SK-N-SH treated with all-trans-retinoic acid at 6 μM for 48 hours (cell line): ENCODE results near the gene ZBTB42.

Experiments used
- ATAC-seq: fragments of 200-7000 bp; cut with Tn5 transposase; 3 replicates; pipeline ENCODE4 v1.9.1; 2020; ENCODE audit warnings: mild to moderate bottlenecking, moderate library complexity
- ARNTL ChIP-seq: fragments of 450-650 bp; formaldehyde crosslinking; IDR thresholded peaks from 2 replicates; pipeline ENCODE4 v1.5.0; 2020; ENCODE audit warnings: low read depth, mild to moderate bottlenecking, moderate library complexity, borderline replicate concordance
- BACH2 ChIP-seq: fragments of 250-450 bp; sonication (Bioruptor Pico); IDR thresholded peaks from 2 replicates; pipeline ENCODE4 v1.9.0; 2021; ENCODE audit warnings: mild to moderate bottlenecking, borderline replicate concordance
- CREB5 ChIP-seq: fragments of 250-450 bp; sonication (Bioruptor Pico); IDR thresholded peaks from 2 replicates; pipeline ENCODE4 v1.5.1; 2020; ENCODE audit warnings: low read depth, mild to moderate bottlenecking, moderate library complexity
- CSDC2 ChIP-seq: fragments of 250-450 bp; sonication (Bioruptor Pico); IDR thresholded peaks from 2 replicates; pipeline ENCODE4 v1.5.0; 2020; ENCODE audit warnings: mild to moderate bottlenecking, moderate library complexity
- ESRRG ChIP-seq: fragments of 250-450 bp; sonication (Bioruptor Pico); IDR thresholded peaks from 2 replicates; pipeline ENCODE4 v1.6.1; 2021; ENCODE audit warnings: mild to moderate bottlenecking
- GLIS3 ChIP-seq: fragments of 250-450 bp; sonication (Bioruptor Pico); IDR thresholded peaks from 2 replicates; pipeline ENCODE4 v1.5.0; 2020; ENCODE audit warnings: mild to moderate bottlenecking, moderate library complexity
- ISL1 ChIP-seq: fragments of 250-450 bp; sonication (Bioruptor Pico); IDR thresholded peaks from 2 replicates; pipeline ENCODE4 v2.1.2; 2022; ENCODE audit warnings: mild to moderate bottlenecking, moderate library complexity
- OSR1 ChIP-seq: fragments of 250-450 bp; sonication (Bioruptor Pico); IDR thresholded peaks from 2 replicates; pipeline ENCODE4 v1.8.0; 2022; ENCODE audit warnings: moderate library complexity, mild to moderate bottlenecking, inconsistent platforms
- PATZ1 ChIP-seq: fragments of 250-450 bp; sonication (Bioruptor Pico); IDR thresholded peaks from 2 replicates; pipeline ENCODE4 v1.8.0; 2020; ENCODE audit warnings: mild to moderate bottlenecking, moderate library complexity, borderline replicate concordance
- PPARA ChIP-seq: fragments of 250-450 bp; sonication (Bioruptor Pico); IDR thresholded peaks from 2 replicates; pipeline ENCODE4 v1.5.0; 2020; ENCODE audit warnings: mild to moderate bottlenecking, borderline replicate concordance
- RARB ChIP-seq: fragments of 250-450 bp; sonication (Bioruptor Pico); IDR thresholded peaks from 2 replicates; pipeline ENCODE4 v1.8.0; 2021; ENCODE audit warnings: mild to moderate bottlenecking, moderate library complexity
- SNAI2 ChIP-seq: fragments of 250-450 bp; sonication (Bioruptor Pico); IDR thresholded peaks from 2 replicates; pipeline ENCODE4 v1.5.0; 2020; ENCODE audit warnings: mild to moderate bottlenecking, moderate library complexity
- TCF4 ChIP-seq: fragments of 250-450 bp; sonication (Bioruptor Pico); IDR thresholded peaks from 2 replicates; pipeline ENCODE4 v1.8.0; 2021; ENCODE audit warnings: mild to moderate bottlenecking, moderate library complexity, borderline replicate concordance
- TOX ChIP-seq: fragments of 250-450 bp; sonication (Bioruptor Pico); IDR thresholded peaks from 2 replicates; pipeline ENCODE4 v1.8.0; 2021; ENCODE audit warnings: mild to moderate bottlenecking, moderate library complexity, borderline replicate concordance
- TSHZ2 ChIP-seq: fragments of 250-450 bp; sonication (Bioruptor Pico); IDR thresholded peaks from 2 replicates; pipeline ENCODE4 v1.5.0; 2020; ENCODE audit warnings: mild to moderate bottlenecking, moderate library complexity
- ZC3H10 ChIP-seq: fragments of 250-450 bp; sonication (Bioruptor Pico); IDR thresholded peaks from 2 replicates; pipeline ENCODE4 v1.5.1; 2021; ENCODE audit warnings: mild to moderate bottlenecking, moderate library complexity
- ZFP3 ChIP-seq: fragments of 250-450 bp; sonication (Bioruptor Pico); IDR thresholded peaks from 2 replicates; pipeline ENCODE4 v1.5.0; 2020; ENCODE audit warnings: mild to moderate bottlenecking, moderate library complexity
- ZFP30 ChIP-seq: fragments of 450-650 bp; formaldehyde crosslinking; IDR thresholded peaks from 2 replicates; pipeline ENCODE4 v1.5.0; 2022; ENCODE audit warnings: mild to moderate bottlenecking, moderate library complexity
- ZNF565 ChIP-seq: fragments of 450-650 bp; formaldehyde crosslinking; conservative IDR thresholded peaks from 2 replicates; pipeline ENCODE4 v1.5.0; 2020; ENCODE audit warnings: low read depth, mild to moderate bottlenecking, moderate library complexity
- ZNF70 ChIP-seq: fragments of 450-650 bp; formaldehyde crosslinking; IDR thresholded peaks from 2 replicates; pipeline ENCODE4 v1.5.0; 2020; ENCODE audit warnings: mild to moderate bottlenecking, moderate library complexity
- ZNF8 ChIP-seq: fragments of 450-650 bp; formaldehyde crosslinking; IDR thresholded peaks from 2 replicates; pipeline ENCODE4 v1.5.0; 2020; ENCODE audit warnings: mild to moderate bottlenecking, moderate library complexity
- TF ChIP-seq, protein P1 (sequence below): fragments of 250-450 bp; sonication (Bioruptor Pico); IDR thresholded peaks from 2 replicates; pipeline ENCODE4 v1.8.0; 2021; ENCODE audit warnings: low read depth, mild to moderate bottlenecking, moderate library complexity, borderline replicate concordance

The ZBTB42 gene

DNA sequence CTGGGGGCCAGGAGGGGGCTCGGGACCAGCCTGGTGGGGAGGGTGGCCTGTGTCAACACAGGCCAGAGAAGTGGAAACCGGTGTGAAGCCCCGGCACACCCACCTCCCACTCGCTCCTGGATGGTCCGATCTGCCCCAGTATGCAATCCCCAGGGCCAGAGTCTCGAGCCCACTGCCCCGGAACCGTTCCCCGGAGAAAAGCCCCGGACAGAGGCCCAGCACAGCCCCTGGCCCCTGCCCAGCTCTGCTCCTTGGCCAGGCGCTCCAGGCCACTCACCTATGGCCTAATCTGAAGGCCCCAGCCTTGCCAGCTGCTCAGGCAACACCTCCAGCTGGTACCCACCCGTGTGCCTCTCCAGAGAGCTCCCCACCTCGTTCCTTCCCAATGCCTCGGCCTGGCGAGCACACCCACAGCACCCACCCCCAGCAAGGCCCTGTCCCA, 23.1 kb upstream of the ZBTB42 start:
- TF ChIP-seq ZC3H10 (no peak), CSDC2 (no peak), ESRRG (no peak), TOX (no peak), ARNTL (no peak)
- no peak for ATAC-seq

DNA sequence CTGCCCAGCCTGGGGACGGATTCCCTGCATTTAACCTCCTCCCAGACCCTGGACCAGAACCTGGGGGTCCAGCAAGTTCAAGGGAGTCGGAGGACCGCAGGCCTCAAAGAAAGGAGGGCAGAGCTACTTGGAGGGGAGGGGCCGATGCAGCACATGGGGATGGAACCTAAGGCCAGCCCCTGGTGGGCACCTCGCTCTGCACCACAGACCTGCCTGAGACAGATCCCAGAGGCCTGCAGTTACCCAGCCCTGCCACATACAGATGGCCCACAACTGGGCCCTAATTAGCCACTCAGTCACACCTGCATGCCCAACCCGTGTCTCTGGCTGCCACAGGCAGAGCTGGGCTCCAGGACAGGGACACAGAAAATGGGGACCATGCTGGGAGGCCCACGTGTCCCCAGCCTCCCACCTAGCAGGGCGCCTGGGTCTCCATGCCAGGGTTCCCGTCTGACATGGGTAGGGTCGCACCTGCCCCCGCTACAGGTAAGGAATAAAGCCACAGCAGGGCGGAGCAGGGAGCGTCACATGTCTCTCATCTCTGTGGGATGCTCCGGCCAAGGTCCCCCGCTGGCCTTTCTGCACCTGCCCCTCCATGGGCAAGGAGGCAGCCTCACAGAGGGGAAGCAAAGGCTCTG, 22.1 kb upstream of the ZBTB42 start:
- TF ChIP-seq PPARA (no peak), RARB (no peak), PATZ1 (CRISPR knock-in tag) (no peak), TCF4 (CRISPR knock-in tag) (no peak), GLIS3 (CRISPR knock-in tag) (no peak), OSR1 (CRISPR knock-in tag) (no peak), ISL1 (CRISPR knock-in tag) (no peak), ARNTL (no peak), ZNF565 (CRISPR knock-in tag) (no peak), ZC3H10 (no peak), ZFP3 (no peak), CREB5 (CRISPR knock-in tag) (no peak), TOX (no peak), ZNF8 (CRISPR knock-in tag) (no peak), ESRRG (no peak), ZFP30 (no peak), ZNF70 (CRISPR knock-in tag) (no peak), CSDC2 (no peak), BACH2 (CRISPR knock-in tag) (no peak)
- no peak for ATAC-seq

GRCh38 chr14:104779776-104780512, 21.0 kb upstream of the ZBTB42 start:
- ATAC-seq: no peak
- TF ChIP-seq ESRRG (no peak), CREB5 (CRISPR knock-in tag) (no peak), TOX (no peak), TSHZ2 (CRISPR knock-in tag) (no peak), ARNTL (no peak), RARB (no peak), ZNF70 (CRISPR knock-in tag) (no peak), SNAI2 (no peak), ZC3H10 (no peak), PPARA (no peak), ZFP3 (no peak), TCF4 (CRISPR knock-in tag) (no peak), ISL1 (CRISPR knock-in tag) (no peak), ZNF565 (CRISPR knock-in tag) (no peak), ZFP30 (no peak), CSDC2 (no peak), BACH2 (CRISPR knock-in tag) (no peak), GLIS3 (CRISPR knock-in tag) (no peak), ZNF8 (CRISPR knock-in tag) (no peak)
- TF ChIP-seq, protein P1, sequence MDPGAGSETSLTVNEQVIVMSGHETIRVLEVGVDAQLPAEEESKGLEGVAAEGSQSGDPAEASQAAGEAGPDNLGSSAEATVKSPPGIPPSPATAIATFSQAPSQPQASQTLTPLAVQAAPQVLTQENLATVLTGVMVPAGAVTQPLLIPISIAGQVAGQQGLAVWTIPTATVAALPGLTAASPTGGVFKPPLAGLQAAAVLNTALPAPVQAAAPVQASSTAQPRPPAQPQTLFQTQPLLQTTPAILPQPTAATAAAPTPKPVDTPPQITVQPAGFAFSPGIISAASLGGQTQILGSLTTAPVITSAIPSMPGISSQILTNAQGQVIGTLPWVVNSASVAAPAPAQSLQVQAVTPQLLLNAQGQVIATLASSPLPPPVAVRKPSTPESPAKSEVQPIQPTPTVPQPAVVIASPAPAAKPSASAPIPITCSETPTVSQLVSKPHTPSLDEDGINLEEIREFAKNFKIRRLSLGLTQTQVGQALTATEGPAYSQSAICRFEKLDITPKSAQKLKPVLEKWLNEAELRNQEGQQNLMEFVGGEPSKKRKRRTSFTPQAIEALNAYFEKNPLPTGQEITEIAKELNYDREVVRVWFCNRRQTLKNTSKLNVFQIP (CRISPR knock-in tag): no peak
